Endometrium (tissue), 2 donors: ENCODE measurements around the gene UBE2E2.
"Not testable (repeated sequence)": the region's sequence is repeated elsewhere in the genome, so short reads cannot be mapped to it uniquely, and the experiment has no call there.

Experiments used
- FAIRE-seq: peaks from 2 replicates; lab custom pipeline; 2012; peaks lifted over from hg19 to GRCh38; lab: Jason Lieb, UNC
- donor health status: control.
- donor health status: control.

Gene UBE2E2

GRCh38 chr3:23591374-23591773, 388.2 kb downstream of the UBE2E2 start:
- FAIRE-seq = no peak

GRCh38 chr3:23592961-23593931, 390.1 kb downstream of the UBE2E2 start:
- FAIRE-seq = no peak

- FAIRE-seq = no peak
These were observed 390.9 kb downstream of the UBE2E2 start for GRCh38 chr3:23594066-23594465.

GRCh38 chr3:23594894-23595670, 392.0 kb downstream of the UBE2E2 start:
- FAIRE-seq = no peak

- no peak for FAIRE-seq
These were observed 392.7 kb downstream of the UBE2E2 start for GRCh38 chr3:23595851-23596250.

GRCh38 chr3:23600167-23600871, 397.2 kb downstream of the UBE2E2 start:
- no peak for FAIRE-seq

GRCh38 chr3:23601091-23601822, 398.1 kb downstream of the UBE2E2 start:
- FAIRE-seq = peak; percentile 85

- no peak for FAIRE-seq
These were observed 399.8 kb downstream of the UBE2E2 start for GRCh38 chr3:23602971-23603370.

- peak; percentile 46 for FAIRE-seq
These were observed 404.2 kb downstream of the UBE2E2 start for GRCh38 chr3:23607184-23607847.

- FAIRE-seq = no peak
These were observed 405.5 kb downstream of the UBE2E2 start for GRCh38 chr3:23608650-23609049.

GRCh38 chr3:23611737-23612295, 408.7 kb downstream of the UBE2E2 start:
- FAIRE-seq = no peak

GRCh38 chr3:23612296-23612891, 409.3 kb downstream of the UBE2E2 start:
- FAIRE-seq = no peak

- FAIRE-seq = no peak
These were observed 411.9 kb downstream of the UBE2E2 start for GRCh38 chr3:23615068-23615467.

GRCh38 chr3:23618475-23618874, 415.3 kb downstream of the UBE2E2 start:
- not testable (repeated sequence) for FAIRE-seq

GRCh38 chr3:23619705-23620637, 416.8 kb downstream of the UBE2E2 start:
- no peak for FAIRE-seq

- no peak for FAIRE-seq
These were observed 417.5 kb downstream of the UBE2E2 start for GRCh38 chr3:23620638-23621015.

- no peak for FAIRE-seq
These were observed 420.7 kb downstream of the UBE2E2 start for GRCh38 chr3:23623844-23624243.

- FAIRE-seq = no peak
These were observed 421.2 kb downstream of the UBE2E2 start for GRCh38 chr3:23624305-23624704.

- FAIRE-seq = no peak
These were observed 423.3 kb downstream of the UBE2E2 start for GRCh38 chr3:23626442-23626841.
